Vagina (tissue), 2 donors: ENCODE results near the gene PANX1.

Experiments
- CTCF ChIP-seq, 3 experiments: fragments of 450-650 bp in 2 of 3; fragments of 200-600 bp in 1 of 3; sonication (generic) in 1 of 3; IDR thresholded peaks; one replicate each; pipeline ENCODE4 v1.5.1; 2017 to 2019; ENCODE audit warnings: antibody characterized with exemption in 3 of 3, mild to moderate bottlenecking in 2 of 3, moderate library complexity in 2 of 3
- POLR2A ChIP-seq, 2 donors: fragments of 450-650 bp; IDR thresholded peaks; one replicate each; pipeline ENCODE4 v1.6.1; 2017; ENCODE audit warnings: antibody characterized with exemption in 2 of 2, mild to moderate bottlenecking in 2 of 2, moderate library complexity in 2 of 2

- TF ChIP-seq CTCF (IDR thresholded peaks at IDR 0.05) (no peak), POLR2A (IDR thresholded peaks at IDR 0.05) (no peak)
These were observed 67.7 kb downstream of the PANX1 start for GRCh38 chr11:94196363-94196762.
